ENCODE data around the gene C1orf115.
"Not testable (repeated sequence)": the region's sequence is repeated elsewhere in the genome, so short reads cannot be mapped to it uniquely, and the experiment has no call there.

The C1orf115 gene

DNA sequence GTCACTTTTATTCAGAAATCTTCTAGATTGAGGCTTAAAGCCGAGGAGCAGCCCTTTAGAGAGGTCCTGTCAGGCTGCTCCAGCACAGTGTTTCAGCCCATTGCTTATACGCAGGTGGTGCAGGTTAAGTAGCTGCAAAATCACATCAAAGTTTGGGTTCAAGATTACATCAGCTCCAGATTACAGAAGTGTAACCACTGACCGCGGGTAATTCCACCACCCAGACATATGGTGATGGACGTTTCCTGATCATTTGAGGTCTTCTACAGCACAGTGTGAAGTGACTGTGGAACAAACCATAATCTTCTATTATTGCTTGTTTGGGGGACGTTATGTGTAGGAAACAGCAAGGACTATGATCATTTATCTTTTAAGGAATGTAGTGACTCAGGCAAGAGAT is 11.8 kb downstream of the C1orf115 start:
- no peaks in the 10 kb centered on the region for H3K36me3 ChIP-seq
- peak overlapping the region; percentile 27 for H3K4me2 ChIP-seq
- H4K20me1 ChIP-seq: no peaks in the 10 kb centered on the region
- H3K4me3 ChIP-seq: no peak overlapping the region
- H3K9ac ChIP-seq: no peak overlapping the region
- no peaks in the 10 kb centered on the region for H3K27me3 ChIP-seq
- H3K4me1 ChIP-seq: peaks cover 41% of the 10 kb centered on the region
- peaks cover 14% of the 10 kb centered on the region for H3K9me3 ChIP-seq
- no peak for TF ChIP-seq Cebpa-rat (IDR thresholded peaks at IDR 0.05)
- H3K27ac ChIP-seq: no peak overlapping the region

DNA sequence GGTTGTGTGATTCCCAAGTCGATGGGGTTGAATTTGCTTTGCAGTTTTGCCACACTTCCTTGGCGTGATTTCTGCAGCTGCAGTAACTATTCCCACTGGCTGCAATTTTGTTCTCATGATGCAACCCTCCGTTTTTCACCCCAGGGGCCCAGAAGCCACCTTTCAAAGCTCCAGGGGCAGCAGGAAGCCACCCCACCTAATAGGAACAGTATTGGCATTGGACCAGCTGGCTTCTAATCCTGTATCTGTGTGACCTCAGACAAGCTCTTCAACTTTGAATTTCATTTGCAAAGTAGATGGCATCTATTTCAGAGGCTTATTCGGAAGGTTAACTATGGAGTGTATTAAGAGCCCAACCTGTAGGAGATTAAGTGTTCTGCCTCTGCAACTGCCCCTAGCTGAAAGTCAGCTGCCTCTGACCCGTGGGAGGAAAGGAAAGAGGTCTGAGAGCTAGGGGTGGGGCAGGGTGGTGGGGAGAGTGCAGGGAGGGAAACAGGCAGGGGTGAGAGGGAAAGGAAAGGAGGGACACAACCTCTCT is 12.6 kb downstream of the C1orf115 start:
- Histone ChIP-seq H3K4me2 (0 out of 2 replicates have a peak overlapping the region, but pooled peaks have one; percentile 27), H3K9ac (no peak overlapping the region), H3K4me1 (peaks cover 41% of the 10 kb centered on the region), H3K4me3 (no peak overlapping the region), H3K27ac (no peak overlapping the region), H4K20me1 (no peaks in the 10 kb centered on the region), H3K36me3 (no peaks in the 10 kb centered on the region), H3K27me3 (no peaks in the 10 kb centered on the region), H3K9me3 (peaks cover 14% of the 10 kb centered on the region)
- no peak for TF ChIP-seq Cebpa-rat (IDR thresholded peaks at IDR 0.05)

DNA sequence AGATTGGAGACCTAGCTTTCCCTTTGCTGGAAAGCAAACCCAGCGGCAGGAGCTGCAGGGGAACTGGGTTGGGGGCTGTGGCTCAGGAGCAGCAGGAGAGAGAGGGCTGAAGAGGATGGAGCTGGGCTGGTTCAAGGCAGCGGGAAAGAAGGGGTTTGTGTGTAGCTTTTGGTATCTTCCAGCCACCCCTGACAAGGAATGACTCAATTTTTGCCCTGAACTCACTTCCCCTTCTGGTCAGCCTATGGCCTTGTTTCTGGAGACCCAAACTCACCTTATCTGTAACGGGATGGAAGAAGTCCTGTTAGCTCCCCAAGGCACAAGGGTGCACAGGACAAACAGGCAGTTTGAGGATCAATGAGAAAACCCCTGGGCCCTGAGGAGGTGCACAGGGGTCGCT is 13.1 kb downstream of the C1orf115 start:
- Histone ChIP-seq H3K4me3 (no peak overlapping the region), H3K4me1 (peaks cover 43% of the 10 kb centered on the region), H4K20me1 (no peaks in the 10 kb centered on the region), H3K4me2 (no peak overlapping the region), H3K36me3 (no peaks in the 10 kb centered on the region), H3K27ac (no peak overlapping the region), H3K27me3 (no peaks in the 10 kb centered on the region), H3K9me3 (peaks cover 14% of the 10 kb centered on the region), H3K9ac (no peak overlapping the region)
- TF ChIP-seq Cebpa-rat (IDR thresholded peaks at IDR 0.05): no peak

DNA sequence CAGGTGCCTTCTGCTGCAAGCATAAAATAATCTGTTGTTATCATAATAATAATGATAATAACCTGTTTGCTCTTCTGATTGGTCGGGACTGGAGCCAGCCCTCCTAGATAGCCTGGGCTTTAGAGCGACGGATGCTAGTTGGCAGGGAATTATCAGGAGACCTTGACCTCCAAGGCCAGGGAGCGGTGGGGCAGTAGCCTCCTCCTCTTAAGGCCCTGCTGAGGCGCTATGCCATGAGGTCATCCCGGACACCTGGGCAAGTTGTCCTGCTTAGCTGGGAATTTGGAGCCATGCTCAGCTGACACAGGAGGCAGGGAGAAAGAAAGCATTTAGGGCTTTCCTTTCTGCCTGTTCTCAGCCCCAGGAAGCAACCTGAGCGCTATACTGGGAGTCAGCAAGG is 15.6 kb downstream of the C1orf115 start:
- no peak overlapping the region for H3K27ac ChIP-seq
- H3K4me1 ChIP-seq: peaks cover 47% of the 10 kb centered on the region
- peaks cover 14% of the 10 kb centered on the region for H3K9me3 ChIP-seq
- no peak overlapping the region for H3K9ac ChIP-seq
- no peaks in the 10 kb centered on the region for H4K20me1 ChIP-seq
- H3K4me3 ChIP-seq: no peak overlapping the region
- TF ChIP-seq Cebpa-rat (IDR thresholded peaks at IDR 0.05): no peak
- no peaks in the 10 kb centered on the region for H3K36me3 ChIP-seq
- no peak overlapping the region for H3K4me2 ChIP-seq
- no peaks in the 10 kb centered on the region for H3K27me3 ChIP-seq

DNA sequence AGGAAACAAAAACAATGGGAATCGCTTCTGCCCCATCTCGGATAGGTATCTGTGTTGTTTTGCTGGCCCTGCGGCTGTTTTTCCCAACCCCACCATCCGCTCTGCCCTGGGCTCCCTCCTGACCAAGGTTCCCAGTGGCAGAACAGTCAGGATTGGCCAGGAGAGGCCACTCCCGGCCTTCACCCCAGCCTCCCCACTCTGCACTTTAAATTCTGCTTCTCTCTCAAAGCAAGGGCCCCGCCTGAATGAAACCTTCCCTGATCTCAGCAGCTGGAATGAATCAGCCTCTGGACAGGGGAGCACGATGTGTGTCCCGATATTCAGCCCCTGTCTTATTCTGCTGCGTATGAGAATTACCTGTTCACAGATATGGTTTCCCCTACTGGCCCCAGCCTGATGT is 16.3 kb downstream of the C1orf115 start:
- Histone ChIP-seq H4K20me1 (no peaks in the 10 kb centered on the region), H3K4me3 (no peak overlapping the region), H3K9me3 (peaks cover 14% of the 10 kb centered on the region), H3K36me3 (no peaks in the 10 kb centered on the region), H3K9ac (no peak overlapping the region), H3K4me2 (no peak overlapping the region), H3K4me1 (peaks cover 46% of the 10 kb centered on the region), H3K27ac (no peak overlapping the region), H3K27me3 (no peaks in the 10 kb centered on the region)
- no peak for TF ChIP-seq Cebpa-rat (IDR thresholded peaks at IDR 0.05)

DNA sequence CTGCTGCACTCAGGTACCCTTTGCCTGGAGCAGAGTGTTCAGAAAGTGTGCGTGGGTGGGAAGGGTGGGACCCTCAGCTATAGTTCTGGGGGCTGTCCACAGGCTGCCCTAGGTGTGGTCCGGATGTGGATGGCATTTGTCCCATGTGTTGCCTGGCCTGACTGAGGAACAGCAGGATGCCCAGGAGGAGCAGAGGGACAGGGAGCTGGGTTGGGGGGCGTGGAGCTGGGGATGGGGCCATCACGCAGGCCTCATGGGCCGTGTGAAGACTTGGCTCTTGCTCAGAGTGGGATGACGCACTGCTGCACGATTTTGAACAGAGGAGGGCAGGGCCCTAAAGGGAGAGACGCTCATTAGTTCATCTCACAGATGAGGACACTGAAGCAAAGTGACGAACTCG is 17.0 kb downstream of the C1orf115 start:
- H3K9me3 ChIP-seq: peaks cover 13% of the 10 kb centered on the region
- no peaks in the 10 kb centered on the region for H3K27me3 ChIP-seq
- H3K9ac ChIP-seq: no peak overlapping the region
- H3K4me2 ChIP-seq: no peak overlapping the region
- TF ChIP-seq Cebpa-rat (IDR thresholded peaks at IDR 0.05): no peak
- H4K20me1 ChIP-seq: no peaks in the 10 kb centered on the region
- H3K4me3 ChIP-seq: no peak overlapping the region
- no peak overlapping the region for H3K27ac ChIP-seq
- H3K36me3 ChIP-seq: no peaks in the 10 kb centered on the region
- H3K4me1 ChIP-seq: peaks cover 42% of the 10 kb centered on the region

DNA sequence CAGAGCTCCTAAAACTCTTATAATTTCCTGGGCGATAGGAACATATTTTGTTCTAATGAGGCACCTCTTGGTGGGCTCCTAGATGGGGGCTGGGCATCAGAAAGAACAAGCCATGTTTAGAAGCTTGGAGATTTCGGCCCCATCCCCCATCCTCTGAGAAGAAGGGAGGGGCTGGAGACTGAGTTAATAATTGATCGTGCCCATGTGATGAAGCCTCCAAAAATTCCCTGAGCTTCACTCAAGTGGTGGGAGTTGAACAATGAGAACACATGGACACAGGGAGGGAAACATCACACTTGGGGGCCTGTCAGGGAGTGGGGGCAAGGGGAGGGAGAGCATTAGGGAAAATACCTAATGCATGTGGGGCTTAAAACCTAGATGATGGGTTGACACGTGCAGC is 18.1 kb downstream of the C1orf115 start:
- peaks cover 3% of the 10 kb centered on the region; the same call in 1 of the 2 replicates for H3K9me3 ChIP-seq
- no peak overlapping the region for H3K27ac ChIP-seq
- H3K36me3 ChIP-seq: no peaks in the 10 kb centered on the region
- no peak overlapping the region for H3K4me3 ChIP-seq
- no peak for TF ChIP-seq Cebpa-rat (IDR thresholded peaks at IDR 0.05)
- H3K9ac ChIP-seq: no peak overlapping the region
- H3K27me3 ChIP-seq: no peaks in the 10 kb centered on the region
- H4K20me1 ChIP-seq: no peaks in the 10 kb centered on the region
- no peak overlapping the region for H3K4me2 ChIP-seq
- peaks cover 35% of the 10 kb centered on the region for H3K4me1 ChIP-seq

DNA sequence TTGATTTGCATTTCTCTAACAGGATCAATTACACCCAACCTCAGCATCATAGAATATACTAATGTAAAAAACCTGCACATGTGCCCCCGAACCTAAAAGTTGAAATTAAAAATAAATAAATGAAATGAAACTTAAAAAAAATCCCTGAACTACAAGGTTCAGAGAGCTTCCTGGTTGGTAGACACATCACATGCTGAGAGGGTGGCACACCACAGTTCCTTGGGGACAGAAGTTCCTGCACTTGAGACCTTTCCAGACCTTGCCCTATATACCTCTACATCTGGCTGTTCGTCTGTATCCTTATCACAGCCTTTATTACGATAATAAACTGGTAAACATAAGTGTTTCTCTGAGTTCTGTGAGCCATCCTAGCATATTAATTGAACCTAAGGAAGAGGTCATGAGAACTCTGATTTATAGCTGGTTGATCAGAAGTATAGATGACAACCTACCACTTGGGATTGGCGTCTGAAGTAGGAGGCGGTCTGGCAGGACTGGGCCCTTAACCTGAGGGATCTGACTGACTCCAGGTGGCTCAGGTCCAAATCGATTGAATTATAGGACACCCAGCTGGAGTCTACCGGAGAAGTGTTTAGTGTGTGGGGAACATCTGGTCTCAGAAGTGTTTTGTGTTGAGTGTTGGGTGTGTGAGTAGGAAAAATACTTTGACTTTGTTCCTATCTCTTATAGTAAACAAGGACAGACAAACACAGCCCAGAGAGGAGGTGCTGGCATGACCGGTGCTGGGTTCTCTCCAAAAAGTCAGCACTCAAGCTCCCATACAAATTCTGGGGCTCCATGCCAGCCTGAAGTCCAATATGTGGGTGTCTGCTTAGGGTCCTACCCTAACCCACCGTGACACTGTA is 19.0 kb downstream of the C1orf115 start:
- no peaks in the 10 kb centered on the region for H3K36me3 ChIP-seq
- peak overlapping the region; percentile 58 for H3K4me2 ChIP-seq
- no peak overlapping the region for H3K4me3 ChIP-seq
- H3K27ac ChIP-seq: no peak overlapping the region
- no peaks in the 10 kb centered on the region for H4K20me1 ChIP-seq
- no peak overlapping the region for H3K9ac ChIP-seq
- no peaks in the 10 kb centered on the region for H3K27me3 ChIP-seq
- H3K4me1 ChIP-seq: peaks cover 35% of the 10 kb centered on the region
- no peak for TF ChIP-seq Cebpa-rat (IDR thresholded peaks at IDR 0.05)
- peaks cover 2% of the 10 kb centered on the region; the same call in 1 of the 2 replicates for H3K9me3 ChIP-seq

DNA sequence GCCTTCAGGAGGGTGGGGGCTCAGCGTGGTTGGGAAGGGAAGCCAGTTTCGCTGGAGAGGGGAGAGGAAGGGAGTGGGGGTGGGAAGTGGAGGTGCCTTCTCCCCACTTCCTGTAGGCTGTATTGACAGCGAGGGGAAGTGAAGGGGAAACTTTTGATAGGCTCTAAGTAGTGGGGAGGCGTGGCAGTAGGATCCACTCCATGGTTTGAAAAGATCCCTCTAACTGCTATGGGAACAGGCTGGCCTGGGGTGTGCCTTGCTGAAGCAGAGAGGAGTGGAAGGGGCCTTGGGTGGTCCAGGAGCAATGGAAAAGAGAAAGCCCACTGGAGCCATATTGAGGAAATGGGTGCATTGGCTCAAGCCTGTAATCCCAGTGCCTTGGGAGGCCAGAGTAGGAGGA is 20.2 kb downstream of the C1orf115 start:
- H3K9ac ChIP-seq: no peak overlapping the region
- peaks cover 14% of the 10 kb centered on the region for H3K9me3 ChIP-seq

DNA sequence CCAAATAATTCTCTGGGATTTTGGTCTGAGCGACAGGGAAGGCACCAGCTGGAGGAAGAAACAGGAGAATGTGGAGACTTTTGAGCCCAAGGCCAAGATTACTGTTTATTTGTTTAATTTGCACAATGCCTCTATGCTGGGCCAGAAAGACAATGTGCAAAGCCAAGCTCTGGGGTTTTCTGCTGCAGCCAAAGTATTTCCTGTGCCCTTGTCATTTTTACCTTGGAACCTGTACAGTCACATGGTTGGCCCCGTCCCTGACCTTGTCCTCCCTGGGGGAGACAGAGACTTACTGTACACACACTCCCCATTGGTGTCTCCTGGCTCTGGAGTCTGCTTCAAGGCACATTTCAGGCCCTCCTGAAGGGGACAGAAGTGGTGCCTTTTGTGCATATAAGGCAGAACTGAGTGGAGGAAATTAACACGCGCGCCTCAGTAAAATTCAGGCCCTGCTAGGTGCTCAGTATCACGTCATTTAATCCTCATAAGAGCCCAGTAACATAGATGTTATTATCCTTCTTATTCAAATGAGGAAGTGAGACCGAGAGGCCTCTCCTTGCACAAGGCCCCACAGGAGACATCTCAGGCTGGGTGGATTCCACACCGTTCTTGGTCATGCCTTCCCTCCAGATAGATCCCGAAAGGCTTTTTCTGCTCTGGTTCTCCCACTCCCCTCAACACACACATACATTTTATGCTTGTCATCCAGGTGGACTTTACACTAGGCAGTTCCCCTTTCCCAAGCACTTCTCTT is 21.1 kb downstream of the C1orf115 start:
- Histone ChIP-seq H3K4me1 (peaks cover 35% of the 10 kb centered on the region), H3K9me3 (peaks cover 23% of the 10 kb centered on the region), H3K27ac (no peak overlapping the region), H3K9ac (no peak overlapping the region), H3K4me2 (peak overlapping the region; percentile 27), H3K36me3 (no peaks in the 10 kb centered on the region), H4K20me1 (no peaks in the 10 kb centered on the region), H3K4me3 (no peak overlapping the region), H3K27me3 (no peaks in the 10 kb centered on the region)
- no peak for TF ChIP-seq Cebpa-rat (IDR thresholded peaks at IDR 0.05)

More for the DNA sequence above, 20.2 kb downstream of the C1orf115 start:
- H4K20me1 ChIP-seq: no peaks in the 10 kb centered on the region
- H3K4me3 ChIP-seq: no peak overlapping the region
- H3K4me2 ChIP-seq: no peak overlapping the region
- peaks cover 35% of the 10 kb centered on the region for H3K4me1 ChIP-seq
- H3K36me3 ChIP-seq: no peaks in the 10 kb centered on the region
- no peak for TF ChIP-seq Cebpa-rat (IDR thresholded peaks at IDR 0.05)
- no peak overlapping the region for H3K27ac ChIP-seq
- H3K27me3 ChIP-seq: no peaks in the 10 kb centered on the region

DNA sequence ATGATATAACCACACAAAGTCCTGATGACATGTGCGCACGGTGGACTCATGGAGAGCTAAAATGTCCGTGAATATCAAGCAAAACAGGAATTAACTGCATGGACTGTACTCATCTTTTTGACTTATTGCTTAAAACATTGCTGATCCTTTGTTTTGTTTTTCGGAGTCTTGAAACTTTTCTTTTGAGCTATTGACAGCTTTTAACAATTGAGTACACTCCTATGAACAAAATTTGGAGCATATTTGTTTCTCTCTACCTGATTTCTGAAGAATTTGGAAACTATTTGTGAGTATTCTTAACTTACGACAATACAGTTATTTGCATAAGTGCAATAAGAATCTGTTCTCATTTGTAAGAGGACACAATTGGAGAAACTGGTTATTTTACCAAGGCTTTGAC is 25.8 kb downstream of the C1orf115 start:
- not testable (repeated sequence) for H3K27ac ChIP-seq, H3K4me2 ChIP-seq, H3K4me1 ChIP-seq, H3K4me3 ChIP-seq, H3K27me3 ChIP-seq, H3K9ac ChIP-seq, H4K20me1 ChIP-seq, H3K36me3 ChIP-seq
- peaks cover 27% of the 10 kb centered on the region for H3K9me3 ChIP-seq
